Astrocyte (in vitro differentiated cells and primary cell): ENCODE results near the gene GPD2. TPM values are rescaled to one million over a fixed set of nuclear protein-coding genes. Genes with fewer than 3 reads are reported as not detected.

Experiments
- DNase-seq: peaks from one replicate; pipeline ENCODE4 v3.0.0-alpha.2; 2010; ENCODE audit warnings: low read depth
- FAIRE-seq: peaks from 2 replicates; lab custom pipeline; 2011; peaks lifted over from hg19 to GRCh38; lab: Jason Lieb, UNC
- H2AFZ ChIP-seq: 2 replicates; pipeline ENCODE4 v1.6.0; 2012; ENCODE audit warnings: low read depth, low read length, inconsistent platforms
- H3K27ac ChIP-seq: 2 replicates; pipeline ENCODE4 v1.5.1; 2011; ENCODE audit warnings: low read depth, low read length, inconsistent platforms
- H3K27me3 ChIP-seq: 2 replicates; pipeline ENCODE4 v1.6.0; 2011; ENCODE audit warnings: low read length, inconsistent platforms; ENCODE audit not compliant: insufficient read depth
- H3K36me3 ChIP-seq: 2 replicates; pipeline ENCODE4 v1.5.1; 2011; ENCODE audit warnings: low read length, inconsistent platforms; ENCODE audit not compliant: insufficient read depth
- H3K4me1 ChIP-seq: 2 replicates; pipeline ENCODE4 v1.5.1; 2011; ENCODE audit warnings: low read length, inconsistent platforms; ENCODE audit not compliant: insufficient read depth
- H3K4me2 ChIP-seq: 2 replicates; pipeline ENCODE4 v1.6.0; 2012; ENCODE audit warnings: low read length, inconsistent platforms
- H3K4me3 ChIP-seq: 2 replicates; pipeline ENCODE4 v1.5.1; 2011; ENCODE audit warnings: low read depth, mild to moderate bottlenecking, low read length, inconsistent platforms; ENCODE audit not compliant: insufficient read depth
- H3K79me2 ChIP-seq: 2 replicates; pipeline ENCODE4 v1.6.0; 2012; ENCODE audit warnings: mild to moderate bottlenecking, low read length, inconsistent platforms; ENCODE audit not compliant: insufficient read depth
- H3K9ac ChIP-seq: 2 replicates; pipeline ENCODE4 v1.6.0; 2012; ENCODE audit warnings: mild to moderate bottlenecking, low read length, inconsistent platforms
- H3K9me3 ChIP-seq: 2 replicates; pipeline ENCODE4 v1.5.1; 2012; ENCODE audit warnings: low read depth, mild to moderate bottlenecking, low read length, inconsistent platforms; ENCODE audit not compliant: insufficient read depth
- H4K20me1 ChIP-seq: 2 replicates; pipeline ENCODE4 v1.6.0; 2012; ENCODE audit warnings: low read length, inconsistent platforms; ENCODE audit not compliant: insufficient read depth
- H3K27ac Mint-ChIP-seq: one replicate; pipeline ENCODE4 v1.8.0; 2021; ENCODE audit warnings: mild to moderate bottlenecking, mixed read lengths; ENCODE audit not compliant: unreplicated experiment
- H3K27me3 Mint-ChIP-seq: one replicate; pipeline ENCODE4 v1.8.0; 2021; ENCODE audit warnings: low read depth, mixed read lengths; ENCODE audit not compliant: unreplicated experiment
- H3K36me3 Mint-ChIP-seq: one replicate; pipeline ENCODE4 v1.8.0; 2021; ENCODE audit warnings: low read depth, mixed read lengths; ENCODE audit not compliant: unreplicated experiment
- H3K4me1 Mint-ChIP-seq: one replicate; pipeline ENCODE4 v1.8.0; 2021; ENCODE audit warnings: low read depth, mixed read lengths; ENCODE audit not compliant: unreplicated experiment
- H3K4me3 Mint-ChIP-seq: one replicate; pipeline ENCODE4 v1.8.0; 2021; ENCODE audit warnings: mild to moderate bottlenecking, moderate library complexity, mixed read lengths; ENCODE audit not compliant: unreplicated experiment
- H3K9me3 Mint-ChIP-seq: one replicate; pipeline ENCODE4 v1.8.0; 2021; ENCODE audit warnings: mild to moderate bottlenecking, mixed read lengths; ENCODE audit not compliant: unreplicated experiment
- CTCF ChIP-seq: IDR thresholded peaks from 2 replicates; pipeline ENCODE4 v1.5.1; 2011; ENCODE audit warnings: low read depth, mild to moderate bottlenecking, inconsistent platforms, low read length, moderate library complexity; ENCODE audit not compliant: insufficient read depth
- EZH2 ChIP-seq: IDR thresholded peaks from 2 replicates; pipeline ENCODE4 v1.6.1; 2012; ENCODE audit warnings: mild to moderate bottlenecking, low read length, inconsistent platforms; ENCODE audit not compliant: insufficient read depth
- total RNA-seq: library from RNA; stranded (reverse); gene quantifications from 2 replicates; pipeline ENCODE4 v1.2.1, GENCODE V29; 2021

Gene GPD2
- total RNA-seq, 1 donor from 2014 or later, result 29.0 TPM

DNA sequence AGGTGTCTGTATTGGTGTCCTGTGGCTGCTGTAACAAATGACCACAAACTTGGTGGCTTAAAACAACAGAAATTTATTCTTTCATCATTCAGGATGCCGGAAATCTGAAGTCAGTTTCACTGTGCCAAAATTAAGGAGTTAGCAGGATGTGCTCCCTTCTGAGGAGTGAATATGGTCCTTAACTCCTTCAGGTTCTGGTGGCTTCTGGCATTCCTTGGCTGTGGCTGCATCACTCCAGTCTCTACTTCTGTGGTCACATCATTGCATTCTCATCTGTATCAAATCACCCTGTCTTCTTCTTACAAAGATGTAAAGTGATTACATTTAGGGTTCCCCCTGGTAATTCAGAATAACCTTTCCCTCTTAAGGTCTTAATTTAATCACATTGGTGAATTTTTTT, 12.6 kb downstream of the GPD2 start:
- H3K27me3 Mint-ChIP-seq, result no peaks in the 10 kb centered on the region
- Histone ChIP-seq H3K36me3 (no peaks in the 10 kb centered on the region), H3K79me2 (peaks cover 30% of the 10 kb centered on the region), H3K27me3 (no peaks in the 10 kb centered on the region), H4K20me1 (no peaks in the 10 kb centered on the region), H3K27ac (no peak overlapping the region), H3K4me3 (no peak overlapping the region), H2AFZ (no peak overlapping the region), H3K4me2 (no peak overlapping the region), H3K4me1 (peaks cover 9% of the 10 kb centered on the region), H3K9ac (no peak overlapping the region), H3K9me3 (no peaks in the 10 kb centered on the region)
- no peak overlapping the region for H3K4me3 Mint-ChIP-seq
- H3K36me3 Mint-ChIP-seq, result peaks cover 8% of the 10 kb centered on the region
- no peak overlapping the region for H3K27ac Mint-ChIP-seq
- no peak for DNase-seq
- TF ChIP-seq CTCF, result no peak
- peaks cover 8% of the 10 kb centered on the region for H3K9me3 Mint-ChIP-seq
- peaks cover 18% of the 10 kb centered on the region for H3K4me1 Mint-ChIP-seq
- no peak for FAIRE-seq

DNA sequence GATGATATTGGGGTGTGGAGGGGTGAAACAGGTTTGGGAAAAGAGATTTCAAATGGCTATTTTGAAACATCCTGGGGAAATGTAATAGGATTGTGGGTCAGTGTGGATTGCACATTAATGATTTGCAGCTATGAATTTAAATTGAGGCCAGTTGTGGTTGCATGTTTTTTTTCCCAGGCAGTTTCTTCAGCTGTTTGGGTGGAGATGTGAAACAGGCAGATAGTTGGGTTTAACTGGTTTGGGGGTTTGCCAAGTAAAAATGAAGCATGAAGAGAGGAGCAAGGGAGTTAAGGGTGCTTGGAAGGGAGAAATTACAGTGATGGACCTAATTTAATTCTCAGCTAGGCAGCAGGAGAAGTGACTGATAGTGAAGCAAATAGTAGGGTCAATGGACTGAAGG, 16.8 kb downstream of the GPD2 start:
- H3K9me3 ChIP-seq, result no peaks in the 10 kb centered on the region
- H3K27me3 ChIP-seq, result no peaks in the 10 kb centered on the region
- peaks cover 7% of the 10 kb centered on the region for H3K9me3 Mint-ChIP-seq
- no peak overlapping the region for H3K27ac Mint-ChIP-seq
- no peak overlapping the region for H3K27ac ChIP-seq
- DNase-seq, result peak; percentile 45
- peaks cover 8% of the 10 kb centered on the region for H3K36me3 Mint-ChIP-seq
- TF ChIP-seq EZH2, result no peak
- TF ChIP-seq CTCF, result no peak
- H3K9ac ChIP-seq, result no peak overlapping the region
- no peak overlapping the region for H2AFZ ChIP-seq
- no peaks in the 10 kb centered on the region for H3K27me3 Mint-ChIP-seq
- FAIRE-seq, result no peak
- H3K4me3 ChIP-seq, result no peak overlapping the region
- H3K36me3 ChIP-seq, result no peaks in the 10 kb centered on the region
- H3K4me3 Mint-ChIP-seq, result no peak overlapping the region
- H4K20me1 ChIP-seq, result no peaks in the 10 kb centered on the region
- peaks cover 22% of the 10 kb centered on the region for H3K4me1 ChIP-seq
- peaks cover 31% of the 10 kb centered on the region for H3K79me2 ChIP-seq
- H3K4me2 ChIP-seq, result no peak overlapping the region
- H3K4me1 Mint-ChIP-seq, result peaks cover 27% of the 10 kb centered on the region

DNA sequence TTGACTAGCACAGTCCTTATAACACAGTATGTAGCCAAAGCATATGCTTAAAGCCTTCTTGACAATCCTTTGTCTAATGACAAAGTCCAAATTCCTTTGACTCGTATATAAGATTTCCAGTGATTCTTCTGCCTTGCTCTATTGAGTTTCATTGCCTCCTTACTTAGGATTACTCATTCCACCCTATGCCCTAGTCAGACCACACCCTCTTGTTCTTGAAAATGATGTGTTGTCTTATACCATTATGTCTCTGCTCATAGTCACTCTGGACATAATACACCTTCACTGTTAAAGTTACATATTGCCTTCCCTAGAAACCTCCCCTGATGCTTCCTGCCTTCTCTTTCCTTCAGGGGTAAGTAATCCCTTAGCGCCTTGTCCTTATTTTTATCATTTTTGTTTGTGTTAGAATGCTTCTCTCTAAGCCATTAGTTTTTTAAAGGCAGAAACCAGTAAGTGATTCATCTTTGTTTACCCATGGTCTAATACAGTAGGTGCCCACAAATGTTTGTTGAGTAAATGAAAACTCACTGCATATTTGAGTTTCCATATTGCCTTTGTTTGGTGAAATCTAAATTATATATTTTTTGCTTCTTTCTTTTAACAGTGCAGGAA, 19.3 kb downstream of the GPD2 start:
- Histone ChIP-seq H3K4me3 (no peak overlapping the region), H3K4me2 (peak overlapping the region; percentile 19), H3K27ac (peak overlapping the region; percentile 41), H2AFZ (no peak overlapping the region), H3K79me2 (peaks cover 30% of the 10 kb centered on the region), H3K27me3 (no peaks in the 10 kb centered on the region), H3K36me3 (no peaks in the 10 kb centered on the region), H4K20me1 (no peaks in the 10 kb centered on the region), H3K9me3 (no peaks in the 10 kb centered on the region), H3K4me1 (peaks cover 22% of the 10 kb centered on the region), H3K9ac (no peak overlapping the region)
- peak; percentile 45 for FAIRE-seq
- Mint-ChIP-seq H3K27ac (peak overlapping the region; percentile 16), H3K4me3 (no peak overlapping the region), H3K36me3 (peaks cover 4% of the 10 kb centered on the region), H3K9me3 (peaks cover 5% of the 10 kb centered on the region), H3K4me1 (peaks cover 29% of the 10 kb centered on the region), H3K27me3 (no peaks in the 10 kb centered on the region)
- TF ChIP-seq CTCF (no peak), EZH2 (no peak)
- DNase-seq, result peak; percentile 37
